ENCODE results near the gene CRYGN.

The CRYGN gene

GRCh38 chr7:151459726-151460473 is 20.0 kb upstream of the CRYGN start:
- peak; percentile 84 for DNase-seq

- DNase-seq, result no peak
These were observed 17.6 kb upstream of the CRYGN start for GRCh38 chr7:151457534-151457933.

- no peak for DNase-seq
These were observed 16.8 kb upstream of the CRYGN start for GRCh38 chr7:151456782-151457181.

GRCh38 chr7:151456276-151456675 is 16.3 kb upstream of the CRYGN start:
- DNase-seq, result no peak

GRCh38 chr7:151455690-151456089 is 15.7 kb upstream of the CRYGN start:
- DNase-seq, result no peak

- no peak for DNase-seq
These were observed 15.1 kb upstream of the CRYGN start for GRCh38 chr7:151454932-151455530.

- peak; percentile 31 for DNase-seq
These were observed 14.4 kb upstream of the CRYGN start for GRCh38 chr7:151454305-151454704.

- no peak for DNase-seq
These were observed 13.4 kb upstream of the CRYGN start for GRCh38 chr7:151453326-151453791.

GRCh38 chr7:151452680-151453325 is 12.9 kb upstream of the CRYGN start:
- DNase-seq, result no peak

GRCh38 chr7:151451626-151452571 is 12.0 kb upstream of the CRYGN start:
- no peak for DNase-seq

GRCh38 chr7:151451156-151451555 is 11.2 kb upstream of the CRYGN start:
- no peak for DNase-seq

GRCh38 chr7:151449990-151450389 is 10.0 kb upstream of the CRYGN start:
- DNase-seq, result no peak

GRCh38 chr7:151448261-151449252 is 8.6 kb upstream of the CRYGN start:
- DNase-seq, result peak; percentile 56

GRCh38 chr7:151447901-151448260 is 7.9 kb upstream of the CRYGN start:
- no peak for DNase-seq

GRCh38 chr7:151447312-151447711 is 7.4 kb upstream of the CRYGN start:
- no peak for DNase-seq

- no peak for DNase-seq
These were observed 6.5 kb upstream of the CRYGN start for GRCh38 chr7:151446412-151446811.

GRCh38 chr7:151444632-151445031 is 4.7 kb upstream of the CRYGN start:
- no peak for DNase-seq

GRCh38 chr7:151442776-151443496 is 3.0 kb upstream of the CRYGN start:
- DNase-seq, result no peak

GRCh38 chr7:151440799-151441445 is 981 bp upstream of the CRYGN start:
- DNase-seq, result no peak

- DNase-seq, result no peak
These were observed 908 bp downstream of the CRYGN start for GRCh38 chr7:151438864-151439601.

All from fibroblast of skin of right quadriceps (primary cell).